Sigmoid colon (tissue), 7 donors: ENCODE data around the gene DLGAP4. TPM values are rescaled to one million over a fixed set of nuclear protein-coding genes. Genes with fewer than 3 reads are reported as not detected.

ENCODE experiments used
- DNase-seq: peaks from one replicate; pipeline ENCODE4 v3.0.0-alpha.2; 2019
- H3K27ac ChIP-seq, 4 donors: fragments of 200-600 bp; sonication (generic); one replicate each; pipeline ENCODE4 v1.5.1; 2016 to 2019; ENCODE audit warnings: mild to moderate bottlenecking in 1 of 4
- H3K27me3 ChIP-seq, 3 donors: fragments of 200-600 bp; sonication (generic); one replicate each; pipeline ENCODE4 v1.5.1; 2019; ENCODE audit warnings: mild to moderate bottlenecking in 1 of 3
- H3K36me3 ChIP-seq, 4 donors: fragments of 200-600 bp; sonication (generic); one replicate each; pipeline ENCODE4 v1.5.1; 2016 to 2019
- H3K4me1 ChIP-seq, 4 donors: fragments of 200-600 bp; sonication (generic); one replicate each; pipeline ENCODE4 v1.5.1; 2017 to 2019
- H3K4me3 ChIP-seq, 4 donors: fragments of 200-600 bp; sonication (generic); one replicate each; pipeline ENCODE4 v1.5.1; 2017 to 2019; ENCODE audit warnings: mild to moderate bottlenecking in 2 of 4, moderate library complexity in 1 of 4
- H3K9me3 ChIP-seq, 4 donors: fragments of 200-600 bp in 3 of 4; sonication (generic) in 3 of 4; one replicate each; pipeline versions ENCODE4 v1.5.1 to v1.6.1; 2013 to 2019
- CTCF ChIP-seq, 4 experiments: fragments of 450-650 bp in 3 of 4; fragments of 200-600 bp in 1 of 4; IDR thresholded peaks; one replicate each; pipeline ENCODE4 v1.5.1; 2016 to 2019; ENCODE audit warnings: antibody characterized with exemption in 4 of 4, mild to moderate bottlenecking in 3 of 4, moderate library complexity in 2 of 4
- EP300 ChIP-seq, 4 donors: sonication (generic); formaldehyde crosslinking; IDR thresholded peaks; one replicate each; pipeline ENCODE4 v1.6.1; 2017; ENCODE audit warnings: antibody characterized with exemption in 4 of 4
- POLR2A ChIP-seq, 2 donors: fragments of 450-650 bp; IDR thresholded peaks; one replicate each; pipeline ENCODE4 v1.6.1; 2016; ENCODE audit warnings: antibody characterized with exemption in 2 of 2, mild to moderate bottlenecking in 2 of 2, moderate library complexity in 2 of 2
- POLR2AphosphoS5 ChIP-seq, 4 donors: sonication (generic); formaldehyde crosslinking; IDR thresholded peaks; one replicate each; pipeline ENCODE4 v1.6.1; 2017; ENCODE audit warnings: antibody characterized with exemption in 4 of 4
- WGBS, 2 donors: extraction: QIAGEN DNeasy Blood & Tissue Kit; methylation state at CpG; one replicate each; pipeline ENCODE4 v1.1.7; 2013; 5-methylcytosine and 5-hydroxymethylcytosine counted together
- intact Hi-C: fragments of 100-400 bp; cut with DNase I; formaldehyde crosslinking; loops from one replicate; pipeline ENCODE4 v1.15.1; 2023
- polyA plus RNA-seq, 3 donors: library from polyadenylated mRNA; stranded (reverse); fragments of 200-250 nt; gene quantifications; one replicate each; pipeline ENCODE4 v1.2.3, GENCODE V29; 2013
- total RNA-seq, 4 donors: library from RNA; depleted of rRNA; stranded (reverse); fragments of >200 nt; gene quantifications; one replicate each; pipeline ENCODE4 v1.1.0, GENCODE V29; 2016
- donor health status: healthy with polysubstance abuse.
- donor health status: Bipolar disorder and iron deficiency.
- donor health status: healthy.

The DLGAP4 gene
- total and polyA plus RNA-seq, 7 donors: 21.0 to 60.7 (median 36.9) TPM

GRCh38 chr20:36396340-36396739 is 90.2 kb downstream of the DLGAP4 start:
- Histone ChIP-seq H3K9me3 (no peaks in the 10 kb centered on the region), H3K27ac (no peak overlapping the region), H3K4me1 (no peaks in the 10 kb centered on the region), H3K4me3 (no peak overlapping the region), H3K27me3 (peaks cover 0 to 45% (median 3%) of the 10 kb centered on the region in 3 donors), H3K36me3 (no peaks in the 10 kb centered on the region)
- WGBS, 2 donors: 80 to 87% methylated on average over 6 of the region's 6 CpGs
- TF ChIP-seq CTCF (IDR thresholded peaks at IDR 0.05) (no peak), EP300 (IDR thresholded peaks at IDR 0.05) (no peak), POLR2A (IDR thresholded peaks at IDR 0.05) (no peak), POLR2AphosphoS5 (IDR thresholded peaks at IDR 0.05) (no peak)
- intact Hi-C loops: no loop called here
- no peak for DNase-seq

GRCh38 chr20:36396847-36397630 is 90.9 kb downstream of the DLGAP4 start:
- H3K4me1 ChIP-seq: no peaks in the 10 kb centered on the region
- no peak for DNase-seq
- TF ChIP-seq EP300 (IDR thresholded peaks at IDR 0.05) (no peak), POLR2A (IDR thresholded peaks at IDR 0.05) (no peak), CTCF (IDR thresholded peaks at IDR 0.05) (no peak), POLR2AphosphoS5 (IDR thresholded peaks at IDR 0.05) (no peak)
- WGBS, 2 donors: 44 to 66% methylated on average over 8 of the region's 8 CpGs
- peaks cover 0 to 46% (median 7%) of the 10 kb centered on the region in 3 donors for H3K27me3 ChIP-seq
- intact Hi-C loops: no loop called here
- no peak overlapping the region for H3K4me3 ChIP-seq
- no peaks in the 10 kb centered on the region for H3K36me3 ChIP-seq
- H3K27ac ChIP-seq: no peak overlapping the region
- no peaks in the 10 kb centered on the region for H3K9me3 ChIP-seq

- WGBS, 2 donors: 40 to 77% methylated on average over 3 of the region's 3 CpGs
- Histone ChIP-seq H3K36me3 (no peaks in the 10 kb centered on the region), H3K4me3 (no peak overlapping the region), H3K27ac (no peak overlapping the region), H3K9me3 (no peaks in the 10 kb centered on the region), H3K4me1 (no peaks in the 10 kb centered on the region), H3K27me3 (peaks cover 0 to 56% (median 9%) of the 10 kb centered on the region in 3 donors)
- intact Hi-C loops: no loop called here
- TF ChIP-seq POLR2AphosphoS5 (IDR thresholded peaks at IDR 0.05) (no peak), POLR2A (IDR thresholded peaks at IDR 0.05) (no peak), CTCF (IDR thresholded peaks at IDR 0.05) (no peak), EP300 (IDR thresholded peaks at IDR 0.05) (no peak)
- no peak for DNase-seq
Measured at GRCh38 chr20:36398515-36398914, 92.4 kb downstream of the DLGAP4 start.

- Histone ChIP-seq H3K36me3 (no peaks in the 10 kb centered on the region), H3K9me3 (no peaks in the 10 kb centered on the region), H3K4me1 (no peaks in the 10 kb centered on the region), H3K27ac (no peak overlapping the region), H3K27me3 (peaks cover 0 to 60% (median 9%) of the 10 kb centered on the region in 3 donors), H3K4me3 (no peak overlapping the region)
- DNase-seq: no peak
- intact Hi-C loops: no loop called here
- TF ChIP-seq EP300 (IDR thresholded peaks at IDR 0.05): no peak
- no peak for TF ChIP-seq CTCF (IDR thresholded peaks at IDR 0.05)
- TF ChIP-seq POLR2AphosphoS5 (IDR thresholded peaks at IDR 0.05): no peak
- TF ChIP-seq POLR2A (IDR thresholded peaks at IDR 0.05): no peak
- 23 to 36% methylated on average over 6 of the region's 6 CpGs for WGBS, 2 donors
Measured at GRCh38 chr20:36399147-36399968, 93.2 kb downstream of the DLGAP4 start.
